NCI-H82 treated with DMSO at 0.1 percent for 48 hours (cell line): Measurements from ENCODE around the gene FYN.
A peak's percentile ranks its signal among the peaks of the same experiment; 100 is the strongest.
"Not testable (repeated sequence)": the region's sequence is repeated elsewhere in the genome, so short reads cannot be mapped to it uniquely, and the experiment has no call there.

Experiments
- DNase-seq: peaks from one replicate; lab custom pipeline; 2025; ENCODE audit not compliant: unreplicated experiment; lab: John Stamatoyannopoulos, UW

The FYN gene

GRCh38 chr6:111873178-111874024 is at the start of gene FYN:
Gene FYN, minus strand, starts transcription at chr6:111873452. Its CDS starts 153,401 bp downstream, at chr6:111720051.
- peak; percentile 88 for DNase-seq

- DNase-seq = peak; percentile 83
Observed at GRCh38 chr6:111922454-111923297, 49.4 kb upstream of the FYN start.

GRCh38 chr6:111921103-111921502 is 47.9 kb upstream of the FYN start:
- peak; percentile 73 for DNase-seq

GRCh38 chr6:111920578-111920977 is 47.3 kb upstream of the FYN start:
- DNase-seq = no peak

GRCh38 chr6:111918825-111919224 is 45.6 kb upstream of the FYN start:
- DNase-seq = no peak

- no peak for DNase-seq
Observed at GRCh38 chr6:111916747-111917146, 43.5 kb upstream of the FYN start.

GRCh38 chr6:111914617-111915016 is 41.4 kb upstream of the FYN start:
- no peak for DNase-seq

GRCh38 chr6:111912904-111913303 is 39.7 kb upstream of the FYN start:
- DNase-seq = no peak

- DNase-seq = no peak
Observed at GRCh38 chr6:111911428-111911827, 38.2 kb upstream of the FYN start.

- no peak for DNase-seq
Observed at GRCh38 chr6:111909238-111909637, 36.0 kb upstream of the FYN start.

- not testable (repeated sequence) for DNase-seq
Observed at GRCh38 chr6:111908365-111908764, 35.1 kb upstream of the FYN start.

GRCh38 chr6:111900735-111901134 is 27.5 kb upstream of the FYN start:
- no peak for DNase-seq

- no peak for DNase-seq
Observed at GRCh38 chr6:111899531-111899930, 26.3 kb upstream of the FYN start.

- DNase-seq = peak; percentile 92
Observed at GRCh38 chr6:111898452-111898851, 25.2 kb upstream of the FYN start.

- no peak for DNase-seq
Observed at GRCh38 chr6:111894951-111895350, 21.7 kb upstream of the FYN start.

GRCh38 chr6:111894272-111894671 is 21.0 kb upstream of the FYN start:
- DNase-seq = no peak

GRCh38 chr6:111892431-111892830 is 19.2 kb upstream of the FYN start:
- no peak for DNase-seq

GRCh38 chr6:111890988-111891387 is 17.7 kb upstream of the FYN start:
- no peak for DNase-seq

GRCh38 chr6:111888928-111889695 is 15.9 kb upstream of the FYN start:
- no peak for DNase-seq

GRCh38 chr6:111886793-111887192 is 13.5 kb upstream of the FYN start:
- not testable (repeated sequence) for DNase-seq

GRCh38 chr6:111885373-111886027 is 12.2 kb upstream of the FYN start:
- no peak for DNase-seq
